ENCODE measurements around the gene LDAH. TPM values are rescaled to one million over a fixed set of nuclear protein-coding genes. Genes with fewer than 3 reads are reported as not detected.

Gene LDAH
- total and polyA plus RNA-seq, 2 experiments from 2014 or later = 15.2 to 21.1 TPM

DNA sequence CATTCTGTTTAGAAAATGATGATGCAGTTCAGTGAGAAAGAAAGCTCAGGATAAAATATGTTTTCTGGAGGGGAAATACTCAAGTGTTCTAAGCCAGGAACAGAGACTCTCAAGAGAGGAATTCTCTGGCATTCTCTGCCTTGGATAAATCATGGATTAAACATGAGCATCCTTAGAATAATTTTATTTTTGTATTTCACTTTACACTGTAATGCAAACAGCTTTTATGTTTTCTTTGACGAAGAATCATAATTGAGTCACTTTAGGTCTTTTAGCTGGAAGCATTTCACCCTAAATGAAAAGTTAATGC is 144.9 kb downstream of the LDAH start:
- Histone ChIP-seq H3K27me3 (peaks cover 20% of the 10 kb centered on the region), H3K9me3 (ENCODE audit: low read depth) (no peaks in the 10 kb centered on the region), H3K4me1 (ENCODE audit: low read depth) (no peaks in the 10 kb centered on the region), H3K27ac (no peak overlapping the region), H3K4me3 (no peak overlapping the region), H3K36me3 (no peaks in the 10 kb centered on the region)
- no peak for TF ChIP-seq CTCF (IDR thresholded peaks at IDR 0.05; ENCODE audit: low read depth, low read length)
- DNase-seq (ENCODE audit: low read depth in 1 of 2, low spot score in 1 of 2) = no peak

GRCh38 chr2:20677301-20678085 is 145.4 kb downstream of the LDAH start:
- H3K36me3 ChIP-seq = no peaks in the 10 kb centered on the region
- TF ChIP-seq CTCF (IDR thresholded peaks at IDR 0.05; ENCODE audit: low read depth, low read length) = no peak
- H3K4me1 ChIP-seq (ENCODE audit: low read depth) = no peaks in the 10 kb centered on the region
- no peak overlapping the region for H3K4me3 ChIP-seq
- H3K9me3 ChIP-seq (ENCODE audit: low read depth) = no peaks in the 10 kb centered on the region
- no peak overlapping the region for H3K27ac ChIP-seq
- peaks cover 25% of the 10 kb centered on the region for H3K27me3 ChIP-seq
- DNase-seq (ENCODE audit: low read depth in 1 of 2, low spot score in 1 of 2) = no peak

GRCh38 chr2:20676353-20677215 is 146.3 kb downstream of the LDAH start:
- Histone ChIP-seq H3K4me1 (ENCODE audit: low read depth) (no peaks in the 10 kb centered on the region), H3K36me3 (no peaks in the 10 kb centered on the region), H3K9me3 (ENCODE audit: low read depth) (no peaks in the 10 kb centered on the region), H3K4me3 (no peak overlapping the region), H3K27ac (no peak overlapping the region), H3K27me3 (peaks cover 34% of the 10 kb centered on the region)
- DNase-seq (ENCODE audit: low read depth in 1 of 2, low spot score in 1 of 2) = no peak
- no peak for TF ChIP-seq CTCF (IDR thresholded peaks at IDR 0.05; ENCODE audit: low read depth, low read length)

GRCh38 chr2:20675701-20676352 is 147.1 kb downstream of the LDAH start:
- H3K9me3 ChIP-seq (ENCODE audit: low read depth) = no peaks in the 10 kb centered on the region
- no peaks in the 10 kb centered on the region for H3K36me3 ChIP-seq
- H3K27me3 ChIP-seq = peaks cover 42% of the 10 kb centered on the region
- no peak for TF ChIP-seq CTCF (IDR thresholded peaks at IDR 0.05; ENCODE audit: low read depth, low read length)
- no peak overlapping the region for H3K27ac ChIP-seq
- no peaks in the 10 kb centered on the region for H3K4me1 ChIP-seq (ENCODE audit: low read depth)
- no peak overlapping the region for H3K4me3 ChIP-seq
- DNase-seq (ENCODE audit: low read depth in 1 of 2, low spot score in 1 of 2) = no peak

DNA sequence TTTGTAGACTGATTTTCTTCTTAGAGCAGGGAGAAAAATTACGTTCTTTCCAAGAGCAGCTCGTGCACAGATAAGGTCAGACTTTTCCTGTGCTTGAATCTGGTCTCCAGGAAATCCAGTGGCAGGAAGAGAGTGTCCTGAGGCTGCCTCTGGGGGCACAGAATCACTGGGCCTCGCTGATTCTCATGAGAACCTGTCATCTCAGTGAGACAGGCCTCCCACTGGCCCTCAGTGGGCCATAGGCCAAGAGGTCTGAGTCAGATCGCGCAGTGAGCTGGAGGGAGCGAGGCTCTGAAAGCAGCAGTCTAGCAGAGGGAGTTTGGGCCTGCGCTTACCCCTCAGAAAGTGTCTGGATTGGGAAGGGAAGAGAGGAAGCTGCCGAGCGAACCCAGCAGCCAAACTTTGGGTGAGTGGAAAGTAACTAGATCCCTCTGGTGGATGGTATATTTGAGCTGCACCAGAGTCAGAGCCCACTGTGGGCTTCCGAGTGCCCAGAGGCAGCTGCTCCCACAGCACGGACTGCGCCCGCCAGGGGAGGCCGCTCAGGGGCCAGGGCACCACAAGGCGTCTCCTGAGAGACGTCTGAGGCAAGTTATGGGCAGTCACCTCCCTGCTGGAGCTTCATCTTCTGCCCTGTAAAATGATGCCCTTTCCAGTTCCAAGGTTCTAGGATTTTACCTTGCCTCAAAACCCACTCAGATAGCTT is 147.8 kb downstream of the LDAH start:
- Histone ChIP-seq H3K27ac (no peak overlapping the region), H3K9me3 (ENCODE audit: low read depth) (no peaks in the 10 kb centered on the region), H3K27me3 (peaks cover 49% of the 10 kb centered on the region), H3K4me1 (ENCODE audit: low read depth) (no peaks in the 10 kb centered on the region), H3K4me3 (no peak overlapping the region), H3K36me3 (no peaks in the 10 kb centered on the region)
- TF ChIP-seq CTCF (IDR thresholded peaks at IDR 0.05; ENCODE audit: low read depth, low read length) = no peak
- peak in 1 of 2 donors; percentile 90 for DNase-seq (ENCODE audit: low read depth in 1 of 2, low spot score in 1 of 2)
